DND-41 (cell line): ENCODE measurements around the gene RAD50.

Experiments used
- ATAC-seq: fragments of 200-7000 bp; cut with Tn5 transposase; 3 replicates; pipeline ENCODE4 v1.9.1; 2021; ENCODE audit warnings: low read depth; ENCODE audit not compliant: insufficient read depth
- DNase-seq: peaks from one replicate; pipeline ENCODE4 v3.0.0-alpha.2; 2020
- H2AFZ ChIP-seq: 2 replicates; pipeline ENCODE4 v1.6.0; 2012; ENCODE audit warnings: low read depth, low read length
- H3K27ac ChIP-seq: 2 replicates; pipeline ENCODE4 v1.5.1; 2012; ENCODE audit warnings: low read length, inconsistent platforms
- H3K27me3 ChIP-seq: fragments of 200-600 bp; sonication (generic); 2 replicates; pipeline ENCODE4 v1.6.0; 2012; ENCODE audit warnings: low read length, mild to moderate bottlenecking, inconsistent platforms; ENCODE audit not compliant: insufficient read depth, poor library complexity
- H3K36me3 ChIP-seq: 2 replicates; pipeline ENCODE4 v1.5.1; 2012; ENCODE audit warnings: low read length, inconsistent platforms; ENCODE audit not compliant: insufficient read depth
- H3K4me1 ChIP-seq: 2 replicates; pipeline ENCODE4 v1.5.1; 2012; ENCODE audit warnings: mild to moderate bottlenecking, low read length; ENCODE audit not compliant: insufficient read depth
- H3K4me2 ChIP-seq: 2 replicates; pipeline ENCODE4 v1.6.0; 2012; ENCODE audit warnings: mild to moderate bottlenecking, moderate library complexity, low read length, inconsistent platforms; ENCODE audit not compliant: insufficient read depth
- H3K4me3 ChIP-seq, 2 experiments: fragments of 200-600 bp in 1 of 2; shearing (Covaris generic) in 1 of 2; 2 replicates each; pipeline ENCODE4 v1.5.1; 2012 to 2016; ENCODE audit warnings: inconsistent platforms in 2 of 2, low read length in 2 of 2, mild to moderate bottlenecking in 2 of 2, low read depth in 1 of 2, moderate library complexity in 1 of 2
- H3K79me2 ChIP-seq: 2 replicates; pipeline ENCODE4 v1.6.0; 2012; ENCODE audit warnings: low read length, inconsistent platforms; ENCODE audit not compliant: insufficient read depth
- H3K9ac ChIP-seq: 2 replicates; pipeline ENCODE4 v1.6.0; 2012; ENCODE audit warnings: low read depth, mild to moderate bottlenecking, inconsistent platforms, low read length, moderate library complexity
- H3K9me3 ChIP-seq: 2 replicates; pipeline ENCODE4 v1.5.1; 2012; ENCODE audit warnings: low read length, moderate library complexity, mild to moderate bottlenecking, inconsistent platforms; ENCODE audit not compliant: insufficient read depth, severe bottlenecking
- H4K20me1 ChIP-seq: 2 replicates; pipeline ENCODE4 v1.6.0; 2012; ENCODE audit warnings: low read length; ENCODE audit not compliant: insufficient read depth
- EZH2 ChIP-seq: IDR thresholded peaks from 3 replicates; pipeline ENCODE4 v1.6.1; 2012; ENCODE audit warnings: borderline replicate concordance, low read depth, mild to moderate bottlenecking, moderate library complexity, low read length, inconsistent platforms; ENCODE audit not compliant: severe bottlenecking
- TF ChIP-seq, protein P1 (sequence below): IDR thresholded peaks from 2 replicates; pipeline ENCODE4 v1.5.1; 2012; ENCODE audit warnings: borderline replicate concordance, low read length, moderate library complexity, mild to moderate bottlenecking; ENCODE audit not compliant: poor library complexity, severe bottlenecking; ENCODE audit errors: extremely low read depth

The RAD50 gene

GRCh38 chr5:132659598-132660493 lies 103.1 kb downstream of the RAD50 start:
- no peak for TF ChIP-seq EZH2
- TF ChIP-seq, protein P1, sequence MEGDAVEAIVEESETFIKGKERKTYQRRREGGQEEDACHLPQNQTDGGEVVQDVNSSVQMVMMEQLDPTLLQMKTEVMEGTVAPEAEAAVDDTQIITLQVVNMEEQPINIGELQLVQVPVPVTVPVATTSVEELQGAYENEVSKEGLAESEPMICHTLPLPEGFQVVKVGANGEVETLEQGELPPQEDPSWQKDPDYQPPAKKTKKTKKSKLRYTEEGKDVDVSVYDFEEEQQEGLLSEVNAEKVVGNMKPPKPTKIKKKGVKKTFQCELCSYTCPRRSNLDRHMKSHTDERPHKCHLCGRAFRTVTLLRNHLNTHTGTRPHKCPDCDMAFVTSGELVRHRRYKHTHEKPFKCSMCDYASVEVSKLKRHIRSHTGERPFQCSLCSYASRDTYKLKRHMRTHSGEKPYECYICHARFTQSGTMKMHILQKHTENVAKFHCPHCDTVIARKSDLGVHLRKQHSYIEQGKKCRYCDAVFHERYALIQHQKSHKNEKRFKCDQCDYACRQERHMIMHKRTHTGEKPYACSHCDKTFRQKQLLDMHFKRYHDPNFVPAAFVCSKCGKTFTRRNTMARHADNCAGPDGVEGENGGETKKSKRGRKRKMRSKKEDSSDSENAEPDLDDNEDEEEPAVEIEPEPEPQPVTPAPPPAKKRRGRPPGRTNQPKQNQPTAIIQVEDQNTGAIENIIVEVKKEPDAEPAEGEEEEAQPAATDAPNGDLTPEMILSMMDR: no peak
- Histone ChIP-seq H3K36me3 (no peaks in the 10 kb centered on the region), H3K9me3 (no peaks in the 10 kb centered on the region), H3K4me3 (no peak overlapping the region), H3K9ac (no peak overlapping the region), H3K79me2 (no peaks in the 10 kb centered on the region), H3K4me1 (0 out of 2 replicates have a peak, but pooled peaks cover 3% of the 10 kb centered on the region), H3K27me3 (no peaks in the 10 kb centered on the region), H4K20me1 (no peaks in the 10 kb centered on the region), H3K27ac (no peak overlapping the region), H3K4me2 (no peak overlapping the region), H2AFZ (no peak overlapping the region)
- DNase-seq (no peak), ATAC-seq (no peak)

DNA sequence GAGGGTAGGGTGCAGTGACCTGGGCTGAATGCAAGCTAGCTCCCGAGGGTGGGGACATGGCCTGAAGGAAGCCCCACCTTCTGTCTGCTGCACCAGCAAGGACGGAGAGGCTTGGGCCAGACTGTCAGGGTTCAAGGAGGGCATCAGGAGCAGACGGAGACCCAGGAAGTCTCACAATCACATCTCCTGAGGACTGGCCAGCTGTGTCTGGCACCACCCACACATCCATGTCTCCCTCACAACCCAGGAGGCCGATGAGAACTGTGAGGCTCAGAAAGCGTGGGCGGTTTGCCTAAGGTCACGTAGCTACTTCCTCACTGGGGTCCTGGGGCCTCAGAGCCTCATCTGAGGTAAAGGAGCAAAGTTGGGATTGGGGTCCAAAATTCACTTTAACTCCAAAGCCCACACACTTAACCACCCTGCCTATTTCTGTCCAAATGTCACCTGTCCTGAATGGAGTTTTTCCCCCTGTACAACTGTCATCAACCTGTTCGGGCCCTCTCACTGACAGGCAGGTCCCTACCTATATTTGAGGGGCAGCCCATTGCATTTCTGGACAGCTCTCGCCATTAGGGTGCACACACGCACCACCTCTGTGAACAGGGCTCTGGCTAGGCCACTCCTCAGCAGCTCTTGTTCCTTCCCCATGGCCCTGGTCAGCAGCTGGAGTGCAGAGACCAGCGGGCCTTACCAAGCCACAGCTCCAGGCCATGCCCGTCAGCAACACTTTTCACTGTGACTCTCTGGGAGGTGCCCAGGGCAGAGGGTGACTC lies 104.6 kb downstream of the RAD50 start:
- Histone ChIP-seq H3K4me2 (no peak overlapping the region), H3K9ac (no peak overlapping the region), H3K36me3 (no peaks in the 10 kb centered on the region), H3K27me3 (no peaks in the 10 kb centered on the region), H3K27ac (no peak overlapping the region), H3K79me2 (no peaks in the 10 kb centered on the region), H3K9me3 (no peaks in the 10 kb centered on the region), H3K4me3 (no peak overlapping the region), H2AFZ (no peak overlapping the region), H4K20me1 (no peaks in the 10 kb centered on the region), H3K4me1 (0 out of 2 replicates have a peak, but pooled peaks cover 3% of the 10 kb centered on the region)
- TF ChIP-seq EZH2: no peak
- TF ChIP-seq, protein P1: peak; percentile 10
- ATAC-seq (no peak), DNase-seq (no peak)

- Histone ChIP-seq H3K36me3 (no peaks in the 10 kb centered on the region), H3K9me3 (no peaks in the 10 kb centered on the region), H3K27ac (no peak overlapping the region), H3K9ac (no peak overlapping the region), H2AFZ (no peak overlapping the region), H3K4me1 (0 out of 2 replicates have a peak, but pooled peaks cover 3% of the 10 kb centered on the region), H3K4me3 (no peak overlapping the region), H3K4me2 (no peak overlapping the region), H3K27me3 (no peaks in the 10 kb centered on the region), H4K20me1 (no peaks in the 10 kb centered on the region), H3K79me2 (no peaks in the 10 kb centered on the region)
- ATAC-seq (no peak), DNase-seq (no peak)
- TF ChIP-seq, protein P1: no peak
- no peak for TF ChIP-seq EZH2
Observed at GRCh38 chr5:132662004-132662401, 105.2 kb downstream of the RAD50 start.
